ENCODE data around the gene SON.
"Not testable (repeated sequence)": the region's sequence is repeated elsewhere in the genome, so short reads cannot be mapped to it uniquely, and the experiment has no call there.

The SON gene

GRCh38 chr21:33546086-33546485 lies 3.2 kb downstream of the SON start:
- no peak for DNase-seq (ENCODE audit: low spot score)

- no peak for DNase-seq (ENCODE audit: low spot score)
Measured at GRCh38 chr21:33549848-33550771, 7.3 kb downstream of the SON start.

- no peak for DNase-seq (ENCODE audit: low spot score)
Measured at GRCh38 chr21:33550772-33551660, 8.2 kb downstream of the SON start.

GRCh38 chr21:33551664-33552063 lies 8.8 kb downstream of the SON start:
- DNase-seq (ENCODE audit: low spot score), result no peak

- no peak for DNase-seq (ENCODE audit: low spot score)
Measured at GRCh38 chr21:33552093-33552998, 9.5 kb downstream of the SON start.

- DNase-seq (ENCODE audit: low spot score), result no peak
Measured at GRCh38 chr21:33552999-33553598, 10.3 kb downstream of the SON start.

- DNase-seq (ENCODE audit: low spot score), result no peak
Measured at GRCh38 chr21:33554236-33554981, 11.6 kb downstream of the SON start.

GRCh38 chr21:33554982-33555344 lies 12.1 kb downstream of the SON start:
- DNase-seq (ENCODE audit: low spot score), result no peak

GRCh38 chr21:33557447-33557846 lies 14.6 kb downstream of the SON start:
- no peak for DNase-seq (ENCODE audit: low spot score)

GRCh38 chr21:33558777-33559421 lies 16.1 kb downstream of the SON start:
- no peak for DNase-seq (ENCODE audit: low spot score)

GRCh38 chr21:33559813-33560212 lies 17.0 kb downstream of the SON start:
- DNase-seq (ENCODE audit: low spot score), result no peak

- no peak for DNase-seq (ENCODE audit: low spot score)
Measured at GRCh38 chr21:33560965-33561364, 18.1 kb downstream of the SON start.

- DNase-seq (ENCODE audit: low spot score), result no peak
Measured at GRCh38 chr21:33561373-33561772, 18.5 kb downstream of the SON start.

GRCh38 chr21:33562389-33562788 lies 19.6 kb downstream of the SON start:
- DNase-seq (ENCODE audit: low spot score), result no peak

GRCh38 chr21:33566514-33566913 lies 23.7 kb downstream of the SON start:
- DNase-seq (ENCODE audit: low spot score), result no peak

GRCh38 chr21:33567914-33568313 lies 25.1 kb downstream of the SON start:
- DNase-seq (ENCODE audit: low spot score), result no peak

GRCh38 chr21:33568448-33568847 lies 25.6 kb downstream of the SON start:
- no peak for DNase-seq (ENCODE audit: low spot score)

- DNase-seq (ENCODE audit: low spot score), result no peak
Measured at GRCh38 chr21:33569991-33570390, 27.2 kb downstream of the SON start.

- no peak for DNase-seq (ENCODE audit: low spot score)
Measured at GRCh38 chr21:33572350-33572749, 29.5 kb downstream of the SON start.

- not testable (repeated sequence) for DNase-seq (ENCODE audit: low spot score)
Measured at GRCh38 chr21:33576741-33577141, 33.9 kb downstream of the SON start.

Measured in AG08395 (cell line).